HG03108 (cell line): Measurements from ENCODE around the gene SLC8A2.
"Not testable (repeated sequence)": the region's sequence is repeated elsewhere in the genome, so short reads cannot be mapped to it uniquely, and the experiment has no call there.

Experiments
- ATAC-seq: cut with Tn5 transposase; IDR thresholded peaks from one replicate; pipeline ENCODE4 v1.9.1; 2021; ENCODE audit warnings: moderate library complexity; ENCODE audit not compliant: unreplicated experiment

The SLC8A2 gene

GRCh38 chr19:47415953-47416642 lies 55.6 kb downstream of the SLC8A2 start:
- ATAC-seq = no peak

GRCh38 chr19:47414469-47414868 lies 57.2 kb downstream of the SLC8A2 start:
- ATAC-seq = no peak

- no peak for ATAC-seq
Observed at GRCh38 chr19:47413941-47414340, 57.8 kb downstream of the SLC8A2 start.

GRCh38 chr19:47411696-47412095 lies 60.0 kb downstream of the SLC8A2 start:
- not testable (repeated sequence) for ATAC-seq

GRCh38 chr19:47411101-47411500 lies 60.6 kb downstream of the SLC8A2 start:
- ATAC-seq = no peak

- no peak for ATAC-seq
Observed at GRCh38 chr19:47408156-47408938, 63.3 kb downstream of the SLC8A2 start.

GRCh38 chr19:47407417-47407774 lies 64.3 kb downstream of the SLC8A2 start:
- no peak for ATAC-seq

GRCh38 chr19:47406711-47407416 lies 64.8 kb downstream of the SLC8A2 start:
- no peak for ATAC-seq

- no peak for ATAC-seq
Observed at GRCh38 chr19:47405854-47406417, 65.8 kb downstream of the SLC8A2 start.

GRCh38 chr19:47405197-47405550 lies 66.5 kb downstream of the SLC8A2 start:
- no peak for ATAC-seq

GRCh38 chr19:47404334-47405196 lies 67.1 kb downstream of the SLC8A2 start:
- ATAC-seq = no peak

GRCh38 chr19:47402504-47402903 lies 69.2 kb downstream of the SLC8A2 start:
- ATAC-seq = no peak

- no peak for ATAC-seq
Observed at GRCh38 chr19:47398707-47399597, 72.7 kb downstream of the SLC8A2 start.

- ATAC-seq = no peak
Observed at GRCh38 chr19:47391510-47392223, 80.0 kb downstream of the SLC8A2 start.

GRCh38 chr19:47390533-47391488 lies 80.9 kb downstream of the SLC8A2 start:
- ATAC-seq = no peak

GRCh38 chr19:47389150-47389556 lies 82.5 kb downstream of the SLC8A2 start:
- no peak for ATAC-seq

- not testable (repeated sequence) for ATAC-seq
Observed at GRCh38 chr19:47388721-47389120, 83.0 kb downstream of the SLC8A2 start.

GRCh38 chr19:47387623-47388022 lies 84.1 kb downstream of the SLC8A2 start:
- ATAC-seq = not testable (repeated sequence)
